GM23248 (cell line): ENCODE data around the gene SLC6A16. TPM values are rescaled to one million over a fixed set of nuclear protein-coding genes. Genes with fewer than 3 reads are reported as not detected.
A peak's percentile ranks its signal among the peaks of the same experiment; 100 is the strongest.
"Not testable (repeated sequence)": the region's sequence is repeated elsewhere in the genome, so short reads cannot be mapped to it uniquely, and the experiment has no call there.

Experiments used
- DNase-seq: peaks from one replicate; pipeline ENCODE4 v3.0.0-alpha.2; 2015
- H2AFZ ChIP-seq: fragments of 200-600 bp; sonication (generic); 2 replicates; pipeline ENCODE4 v1.6.1; 2016; ENCODE audit warnings: antibody characterized with exemption
- H3F3A ChIP-seq: fragments of 200-600 bp; sonication (generic); 2 replicates; pipeline ENCODE4 v1.6.1; 2016; ENCODE audit warnings: mild to moderate bottlenecking, antibody characterized with exemption, mixed run types; ENCODE audit not compliant: insufficient read depth
- H3K27ac ChIP-seq: fragments of 200-600 bp; sonication (generic); 2 replicates; pipeline ENCODE4 v1.5.1; 2016; ENCODE audit warnings: mild to moderate bottlenecking
- H3K27me3 ChIP-seq: fragments of 200-600 bp; sonication (generic); replicated peaks from 2 replicates; pipeline ENCODE4 v1.6.1; 2016; ENCODE audit warnings: mild to moderate bottlenecking; ENCODE audit not compliant: insufficient read depth
- H3K36me3 ChIP-seq: fragments of 200-600 bp; sonication (generic); 2 replicates; pipeline ENCODE4 v1.6.1; 2016; ENCODE audit warnings: low read depth, mild to moderate bottlenecking
- H3K4me1 ChIP-seq: fragments of 200-600 bp; sonication (generic); 2 replicates; pipeline ENCODE4 v1.6.1; 2016; ENCODE audit warnings: mild to moderate bottlenecking; ENCODE audit not compliant: insufficient read depth
- H3K4me2 ChIP-seq: fragments of 200-600 bp; sonication (generic); one replicate; pipeline ENCODE4 v1.6.1; 2016; ENCODE audit warnings: mild to moderate bottlenecking; ENCODE audit not compliant: unreplicated experiment
- H3K4me3 ChIP-seq: fragments of 200-600 bp; sonication (generic); 2 replicates; pipeline ENCODE4 v1.5.1; 2016; ENCODE audit warnings: mild to moderate bottlenecking
- H3K79me2 ChIP-seq: fragments of 200-600 bp; sonication (generic); 2 replicates; pipeline ENCODE4 v1.6.1; 2016; ENCODE audit warnings: mild to moderate bottlenecking; ENCODE audit not compliant: insufficient read depth
- H3K9ac ChIP-seq: fragments of 200-600 bp; sonication (generic); 2 replicates; pipeline ENCODE4 v1.6.1; 2016; ENCODE audit warnings: mild to moderate bottlenecking
- H3K9me2 ChIP-seq: fragments of 200-600 bp; sonication (generic); 2 replicates; pipeline ENCODE4 v1.6.1; 2016; ENCODE audit warnings: mixed run types, mild to moderate bottlenecking, moderate library complexity; ENCODE audit not compliant: insufficient read depth
- H3K9me3 ChIP-seq: fragments of 200-600 bp; sonication (generic); one replicate; pipeline ENCODE4 v1.6.1; 2017; ENCODE audit warnings: low read depth
- H4K20me1 ChIP-seq: fragments of 200-600 bp; sonication (generic); 2 replicates; pipeline ENCODE4 v1.6.0; 2016; ENCODE audit not compliant: insufficient read depth
- EZH2 ChIP-seq: fragments of 200-600 bp; sonication (generic); IDR thresholded peaks from 2 replicates; pipeline ENCODE4 v1.6.1; 2018; ENCODE audit warnings: antibody characterized with exemption, mild to moderate bottlenecking; ENCODE audit not compliant: insufficient read depth, poor library complexity, severe bottlenecking
- EZH2phosphoT487 ChIP-seq: fragments of 200-600 bp; sonication (generic); IDR thresholded peaks from 2 replicates; pipeline ENCODE4 v1.6.1; 2018; ENCODE audit warnings: antibody characterized with exemption, moderate library complexity, mild to moderate bottlenecking, low read depth; ENCODE audit not compliant: insufficient read depth
- WGBS, 2 experiments: methylation state at CpG; one replicate each; pipeline ENCODE4 v1.1.6; 2015 to 2017; ENCODE audit warnings: low lambda C conversion rate in 2 of 2, low coverage in 1 of 2; ENCODE audit errors: missing lambda C conversion rate in 2 of 2; 5-methylcytosine and 5-hydroxymethylcytosine counted together
- in situ Hi-C: fragments of 300-500 bp; cut with MboI; formaldehyde crosslinking; loops from 2 replicates; pipeline ENCODE4 v1.15.0; 2020
- polyA plus RNA-seq: library from polyadenylated mRNA; unstranded; fragments of >200 nt; fragmentation: Nextera tagmentation; extraction: Ambion mirVana; gene quantifications from 2 replicates; pipeline ENCODE4 v1.2.1, GENCODE V29; 2016
- total RNA-seq: library from RNA; depleted of rRNA; stranded (reverse); fragments of >200 nt; shearing (Covaris generic); gene quantifications from 2 replicates; pipeline ENCODE4 v1.2.3, GENCODE V29; 2014

The SLC6A16 gene
- total and polyA plus RNA-seq, 2 experiments from 2014 or later = 0.40 TPM; not detected in 1

DNA sequence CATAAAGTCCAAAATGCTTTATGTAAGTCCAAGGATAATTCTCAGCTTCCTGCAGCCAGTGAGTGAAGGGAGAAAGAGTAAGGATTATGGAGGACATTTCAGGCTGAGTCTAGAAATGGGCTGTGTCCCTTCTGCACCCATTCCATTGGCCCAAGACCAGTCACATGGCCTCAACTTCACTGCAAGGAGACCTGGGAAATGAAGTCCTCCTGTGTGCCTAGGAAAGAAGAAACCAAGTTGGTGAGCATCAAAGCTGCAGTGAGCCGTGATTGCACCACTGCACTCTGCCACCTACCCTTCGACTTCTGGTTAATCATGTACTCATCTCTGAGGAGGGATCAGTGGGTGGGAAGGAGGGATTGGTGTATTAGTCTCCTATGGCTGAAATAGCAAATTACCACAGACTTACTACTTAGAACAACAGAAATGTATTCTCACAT, 6.6 kb upstream of the SLC6A16 start:
- Histone ChIP-seq H3K27me3 (no peaks in the 10 kb centered on the region), H3K4me2 (no peak overlapping the region), H3K9ac (no peak overlapping the region), H3K36me3 (no peaks in the 10 kb centered on the region), H2AFZ (peak overlapping the region; percentile 52; the same call in 1 of the 2 replicates), H3K27ac (no peak overlapping the region), H3K9me3 (no peaks in the 10 kb centered on the region), H3K4me3 (no peak overlapping the region), H3K79me2 (no peaks in the 10 kb centered on the region), H4K20me1 (no peaks in the 10 kb centered on the region), H3F3A (no peaks in the 10 kb centered on the region), H3K4me1 (no peaks in the 10 kb centered on the region), H3K9me2 (no peaks in the 10 kb centered on the region)
- DNase-seq = peak; percentile 60
- 67 to 75% methylated on average over 2 of the region's 2 CpGs for WGBS, 2 experiments
- in situ Hi-C loops = no loop called here
- TF ChIP-seq EZH2phosphoT487 (no peak), EZH2 (no peak)

DNA sequence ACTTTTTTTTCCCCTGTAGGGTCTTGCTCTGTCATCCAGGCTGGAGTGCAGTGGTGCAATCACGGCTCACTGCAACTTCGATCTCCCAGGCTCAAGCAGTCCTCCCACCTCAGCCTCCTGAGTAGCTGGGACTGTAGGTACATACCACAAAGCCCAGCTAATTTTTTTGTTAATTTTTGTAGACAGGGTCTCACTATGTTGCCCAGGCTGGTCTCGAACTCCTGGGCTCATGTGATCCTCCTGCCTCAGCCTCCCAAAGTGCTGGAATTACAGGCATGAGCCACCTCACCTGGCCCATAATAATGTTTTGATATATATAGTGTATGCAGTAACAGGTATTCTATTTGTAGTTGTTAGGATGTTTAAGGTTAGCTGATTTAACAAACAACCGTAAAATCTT, 6.2 kb upstream of the SLC6A16 start:
- H3K4me3 ChIP-seq, H3K36me3 ChIP-seq, H3K79me2 ChIP-seq, H3K27me3 ChIP-seq, H3F3A ChIP-seq, H4K20me1 ChIP-seq, H3K4me1 ChIP-seq, H3K9me2 ChIP-seq, H3K27ac ChIP-seq, H3K9me3 ChIP-seq, H3K9ac ChIP-seq, H3K4me2 ChIP-seq, in situ Hi-C loops, DNase-seq: not testable (repeated sequence)
- peak overlapping the region; percentile 52; the same call in 1 of the 2 replicates for H2AFZ ChIP-seq
- WGBS, 2 experiments = 96 to 100% methylated on average over 4 of the region's 4 CpGs

DNA sequence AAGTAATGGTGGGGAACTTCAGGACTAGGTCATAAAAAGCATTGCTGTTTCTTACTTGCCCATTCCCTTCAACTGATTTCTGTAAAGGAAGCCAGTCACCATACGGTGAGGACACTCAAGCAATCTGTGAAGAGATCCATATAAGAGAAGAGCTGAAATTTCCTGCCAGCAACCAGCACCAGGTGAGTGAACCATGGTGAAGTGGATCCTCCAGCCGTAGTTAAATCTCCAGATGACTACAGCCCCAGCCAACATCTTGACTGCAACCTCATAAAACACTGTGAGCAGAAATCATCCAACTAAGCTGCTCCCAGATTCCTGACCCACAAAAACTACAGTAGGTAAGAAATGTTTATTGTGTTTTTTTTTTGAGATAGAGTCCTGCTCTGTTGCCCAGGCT, 3.8 kb upstream of the SLC6A16 start:
- H3K4me2 ChIP-seq = no peak overlapping the region
- H2AFZ ChIP-seq = no peak overlapping the region
- no peak overlapping the region for H3K9ac ChIP-seq
- no peaks in the 10 kb centered on the region for H3K79me2 ChIP-seq
- H3F3A ChIP-seq = no peaks in the 10 kb centered on the region
- no peaks in the 10 kb centered on the region for H3K4me1 ChIP-seq
- H3K27ac ChIP-seq = no peak overlapping the region
- no peak for TF ChIP-seq EZH2
- TF ChIP-seq EZH2phosphoT487 = no peak
- no peak for DNase-seq
- H3K9me2 ChIP-seq = no peaks in the 10 kb centered on the region
- H3K9me3 ChIP-seq = no peaks in the 10 kb centered on the region
- in situ Hi-C loops = no loop called here
- no peak overlapping the region for H3K4me3 ChIP-seq
- no peaks in the 10 kb centered on the region for H3K36me3 ChIP-seq
- no peaks in the 10 kb centered on the region for H3K27me3 ChIP-seq
- H4K20me1 ChIP-seq = no peaks in the 10 kb centered on the region
- WGBS, 2 experiments = 67 to 74% methylated on average over 2 of the region's 2 CpGs

DNA sequence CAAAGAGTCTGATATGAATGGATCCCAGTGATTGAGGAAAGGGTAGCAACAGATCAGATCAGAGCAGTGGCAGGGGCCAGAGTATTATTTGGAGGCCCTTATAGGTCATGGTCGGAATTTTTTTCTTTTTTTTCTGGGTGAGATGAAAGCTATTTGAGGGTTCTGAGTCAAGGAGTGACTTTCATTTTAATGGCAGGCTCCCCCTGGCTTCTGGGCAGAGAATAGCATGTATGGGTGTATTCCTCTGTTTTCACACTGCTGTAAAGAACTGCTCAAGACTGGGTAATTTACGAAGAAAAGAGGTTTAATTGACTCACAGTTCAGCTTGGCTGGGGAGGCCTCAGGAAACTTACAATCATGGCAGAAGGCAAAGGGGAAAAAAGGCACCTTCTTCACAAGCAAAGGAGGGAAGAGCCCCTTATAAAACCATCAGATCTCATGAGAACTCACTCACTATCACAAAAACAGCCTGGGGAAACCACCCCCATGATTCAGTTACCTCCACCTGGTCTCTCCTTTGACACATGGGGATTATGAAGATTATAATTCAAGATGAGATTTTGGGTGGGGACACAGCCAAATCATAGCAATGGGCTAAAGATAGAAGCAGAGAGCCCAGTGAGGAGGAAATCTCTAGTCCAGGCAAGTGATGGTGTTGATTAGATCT, 3.0 kb upstream of the SLC6A16 start:
- Histone ChIP-seq H3K9me2 (no peaks in the 10 kb centered on the region), H2AFZ (no peak overlapping the region), H3K9ac (no peak overlapping the region), H3K4me3 (no peak overlapping the region), H3K4me2 (no peak overlapping the region), H3K4me1 (no peaks in the 10 kb centered on the region), H3K9me3 (no peaks in the 10 kb centered on the region), H3K36me3 (no peaks in the 10 kb centered on the region), H3K79me2 (no peaks in the 10 kb centered on the region), H3F3A (no peaks in the 10 kb centered on the region), H4K20me1 (no peaks in the 10 kb centered on the region), H3K27ac (no peak overlapping the region), H3K27me3 (no peaks in the 10 kb centered on the region)
- in situ Hi-C loops = no loop called here
- TF ChIP-seq EZH2phosphoT487 = no peak
- no peak for TF ChIP-seq EZH2
- peak; percentile 67 for DNase-seq
- 50% methylated on average over 2 of the region's 2 CpGs for WGBS, 2 experiments
